CD4-positive, alpha-beta memory T cell (primary cell): ENCODE results near the gene HEATR1. TPM values are rescaled to one million over a fixed set of nuclear protein-coding genes. Genes with fewer than 3 reads are reported as not detected.
"Not testable (repeated sequence)": the region's sequence is repeated elsewhere in the genome, so short reads cannot be mapped to it uniquely, and the experiment has no call there.

Source experiments
- CTCF ChIA-PET: fragments of 350-600 bp; sonication (Branson Sonifier 250); formaldehyde crosslinking; loops from one replicate; lab custom pipeline; 2021; ENCODE audit warnings: inconsistent platforms; ENCODE audit not compliant: partially characterized antibody; lab: Charles Lee
- POLR2A ChIA-PET: fragments of 350-600 bp; sonication (Branson Sonifier 250); formaldehyde crosslinking; loops from one replicate; lab custom pipeline; 2021; ENCODE audit not compliant: partially characterized antibody; lab: Charles Lee
- DNase-seq, 5 donors: peaks; one replicate each; pipeline versions ENCODE4 v3.0.0 to v3.0.0-alpha.2; 2020 to 2022; ENCODE audit warnings: mixed read lengths in 1 of 5
- H3K27ac ChIP-seq: one replicate; pipeline ENCODE4 v1.7.0; 2013; ENCODE audit warnings: low read depth, low read length
- H3K27me3 ChIP-seq: 2 replicates; pipeline ENCODE4 v1.7.0; 2013; ENCODE audit warnings: mild to moderate bottlenecking, low read length, moderate library complexity; ENCODE audit not compliant: insufficient read depth
- H3K36me3 ChIP-seq: 2 replicates; pipeline ENCODE4 v1.7.0; 2013; ENCODE audit warnings: mild to moderate bottlenecking, low read length, moderate library complexity; ENCODE audit not compliant: insufficient read depth
- H3K4me1 ChIP-seq: 2 replicates; pipeline ENCODE4 v1.7.0; 2013; ENCODE audit warnings: mild to moderate bottlenecking, low read length, moderate library complexity; ENCODE audit not compliant: insufficient read depth
- H3K4me3 ChIP-seq, 2 donors: one replicate each; pipeline ENCODE4 v1.7.0; 2013; ENCODE audit warnings: low read length in 2 of 2, mild to moderate bottlenecking in 1 of 2
- H3K9me3 ChIP-seq, 2 donors: one replicate each; pipeline ENCODE4 v1.7.0; 2013; ENCODE audit warnings: low read length in 2 of 2, control low read depth in 1 of 2; ENCODE audit not compliant: control insufficient read depth in 1 of 2
- H3K27ac Mint-ChIP-seq, 7 donors: one replicate each; pipeline ENCODE4 v1.8.0; 2020 to 2021; ENCODE audit warnings: mixed read lengths in 7 of 7, mild to moderate bottlenecking in 6 of 7, inconsistent platforms in 3 of 7, moderate library complexity in 3 of 7
- H3K27me3 Mint-ChIP-seq, 2 donors: one replicate each; pipeline ENCODE4 v1.8.0; 2020 to 2021; ENCODE audit warnings: mixed read lengths in 2 of 2
- H3K36me3 Mint-ChIP-seq, 2 donors: one replicate each; pipeline ENCODE4 v1.8.0; 2020 to 2021; ENCODE audit warnings: mixed read lengths in 2 of 2, inconsistent platforms in 1 of 2, mild to moderate bottlenecking in 1 of 2
- H3K4me1 Mint-ChIP-seq, 4 donors: one replicate each; pipeline ENCODE4 v1.8.0; 2020 to 2021; ENCODE audit warnings: mixed read lengths in 4 of 4, mild to moderate bottlenecking in 1 of 4
- H3K4me3 Mint-ChIP-seq, 8 donors: one replicate each; pipeline ENCODE4 v1.8.0; 2020 to 2021; ENCODE audit warnings: mixed read lengths in 8 of 8, mild to moderate bottlenecking in 7 of 8, moderate library complexity in 6 of 8, inconsistent platforms in 3 of 8
- H3K9me3 Mint-ChIP-seq, 8 donors: one replicate each; pipeline ENCODE4 v1.8.0; 2020 to 2021; ENCODE audit warnings: mixed read lengths in 8 of 8, mild to moderate bottlenecking in 5 of 8, inconsistent platforms in 3 of 8, moderate library complexity in 1 of 8
- intact Hi-C: fragments of 100-400 bp; cut with micrococcal nuclease; formaldehyde crosslinking; loops from one replicate; pipeline ENCODE4 v1.15.1; 2023
- polyA plus RNA-seq, 2 donors: library from polyadenylated mRNA; unstranded; fragments of 300-500 nt; fragmentation: Illumina TruSeq; gene quantifications; one replicate each; pipeline ENCODE4 v1.2.3, GENCODE V29; 2021
- total RNA-seq, 2 experiments: library from RNA; stranded (reverse); gene quantifications; one replicate each; pipeline ENCODE4 v1.2.3, GENCODE V29; 2021

Gene HEATR1
- total and polyA plus RNA-seq, 4 experiments from 2014 or later = 7.4 to 57.5 (median 32.3) TPM

GRCh38 chr1:236612349-236612748 is 8.0 kb upstream of the HEATR1 start:
- intact Hi-C loops = no loop called here
- DNase-seq = no peak
- peaks cover 33 to 36% of the 10 kb centered on the region in 2 donors for H3K27me3 Mint-ChIP-seq
- peaks cover 4% of the 10 kb centered on the region for H3K27me3 ChIP-seq
- peaks cover 0 to 13% (median 4%) of the 10 kb centered on the region in 8 donors for H3K9me3 Mint-ChIP-seq
- H3K27ac Mint-ChIP-seq = no peak overlapping the region
- H3K36me3 ChIP-seq = no peaks in the 10 kb centered on the region
- no peak overlapping the region for H3K4me3 Mint-ChIP-seq
- no peaks in the 10 kb centered on the region for H3K9me3 ChIP-seq
- H3K4me3 ChIP-seq = no peak overlapping the region
- POLR2A ChIA-PET = no interaction called here
- H3K27ac ChIP-seq = no peak overlapping the region
- no peaks in the 10 kb centered on the region for H3K4me1 Mint-ChIP-seq
- no peaks in the 10 kb centered on the region for H3K4me1 ChIP-seq
- CTCF ChIA-PET = no interaction called here
- H3K36me3 Mint-ChIP-seq = no peaks in the 10 kb centered on the region

- no peaks in the 10 kb centered on the region for H3K9me3 ChIP-seq
- CTCF ChIA-PET = interaction anchor here (0.8 kb wide), 1 partner anchor 203 kb away, joined by 3 read pairs; no protein-coding TSS in a partner anchor
- Mint-ChIP-seq H3K4me1 (peaks cover 1 to 14% (median 6%) of the 10 kb centered on the region in 4 donors), H3K27ac (no peak overlapping the region), H3K9me3 (peaks cover 0 to 13% (median 4%) of the 10 kb centered on the region in 8 donors), H3K27me3 (peaks cover 19 to 22% of the 10 kb centered on the region in 2 donors), H3K4me3 (no peak overlapping the region), H3K36me3 (peaks cover 0 to 7% of the 10 kb centered on the region in 2 donors)
- POLR2A ChIA-PET = no interaction called here
- no peak overlapping the region for H3K27ac ChIP-seq
- no peaks in the 10 kb centered on the region for H3K36me3 ChIP-seq
- H3K27me3 ChIP-seq = peaks cover 4% of the 10 kb centered on the region
- DNase-seq = no peak
- H3K4me1 ChIP-seq = peaks cover 4% of the 10 kb centered on the region
- no peak overlapping the region for H3K4me3 ChIP-seq
- intact Hi-C loops = loop anchor here (10.0 kb wide), 2 partner anchors 194 to 956 kb away; no protein-coding TSS in a partner anchor
Measured at GRCh38 chr1:236608930-236609726, 4.8 kb upstream of the HEATR1 start.

GRCh38 chr1:236607597-236607996 is 3.3 kb upstream of the HEATR1 start:
- H3K4me3 ChIP-seq, H3K36me3 ChIP-seq, H3K27ac ChIP-seq, CTCF ChIA-PET, H3K27ac Mint-ChIP-seq, H3K4me3 Mint-ChIP-seq, DNase-seq, POLR2A ChIA-PET, H3K9me3 ChIP-seq, H3K27me3 ChIP-seq: not testable (repeated sequence)
- H3K4me1 ChIP-seq = peaks cover 15% of the 10 kb centered on the region
- Mint-ChIP-seq H3K27me3 (peaks cover 19 to 22% of the 10 kb centered on the region in 2 donors), H3K9me3 (peaks cover 0 to 11% (median 3%) of the 10 kb centered on the region in 8 donors), H3K4me1 (peaks cover 8 to 29% (median 17%) of the 10 kb centered on the region in 4 donors), H3K36me3 (peaks cover 0 to 18% of the 10 kb centered on the region in 2 donors)
- intact Hi-C loops = loop anchor here (10.0 kb wide), 2 partner anchors 193 to 957 kb away; no protein-coding TSS in a partner anchor

GRCh38 chr1:236604905-236605806 is 840 bp upstream of the HEATR1 start:
- Histone ChIP-seq H3K4me1 (peaks cover 15% of the 10 kb centered on the region), H3K27ac (peak overlapping the region; percentile 65), H3K9me3 (no peaks in the 10 kb centered on the region), H3K36me3 (peaks cover 4% of the 10 kb centered on the region), H3K4me3 (peak overlapping the region; percentile 86 to 99), H3K27me3 (peaks cover 4% of the 10 kb centered on the region)
- intact Hi-C loops = loop anchor here (1.0 to 10.0 kb wide), 8 partner anchors 80 to 1101 kb away; partner anchors contain the start of genes ACTN2 and B3GALNT2
- Mint-ChIP-seq H3K27me3 (peaks cover 10 to 11% of the 10 kb centered on the region in 2 donors), H3K4me3 (peak overlapping the region; percentile 90 to 99 (median 98)), H3K27ac (peak overlapping the region; percentile 92 to 98 (median 96)), H3K9me3 (peaks cover 0 to 4% (median 0%) of the 10 kb centered on the region in 8 donors), H3K4me1 (peaks cover 11 to 43% (median 23%) of the 10 kb centered on the region in 4 donors), H3K36me3 (peaks cover 0 to 25% of the 10 kb centered on the region in 2 donors)
- ChIA-PET CTCF (interaction anchor here (1.1 to 2.0 kb wide), 3 partner anchors 19 to 71 kb away, joined by 3 to 5 read pairs (median 3); no protein-coding TSS in a partner anchor), POLR2A (interaction anchor here (0.8 to 1.3 kb wide), 7 partner anchors 11 to 191 kb away, joined by 3 to 8 read pairs (median 5); partner anchors contain the start of gene MTR)
- no peak for DNase-seq

GRCh38 chr1:236602171-236602570 is 2.1 kb downstream of the HEATR1 start:
- H3K27ac Mint-ChIP-seq = peak overlapping the region in 2 of 7 donors; percentile 43 to 78
- Histone ChIP-seq H3K36me3 (peaks cover 12% of the 10 kb centered on the region), H3K27me3 (no peaks in the 10 kb centered on the region), H3K27ac (no peak overlapping the region), H3K4me1 (peaks cover 15% of the 10 kb centered on the region), H3K4me3 (no peak overlapping the region), H3K9me3 (no peaks in the 10 kb centered on the region)
- no peaks in the 10 kb centered on the region for H3K9me3 Mint-ChIP-seq
- H3K36me3 Mint-ChIP-seq = peaks cover 19 to 48% of the 10 kb centered on the region in 2 donors
- H3K27me3 Mint-ChIP-seq = no peaks in the 10 kb centered on the region
- H3K4me1 Mint-ChIP-seq = peaks cover 18 to 43% (median 30%) of the 10 kb centered on the region in 4 donors
- intact Hi-C loops = loop anchor here (5.0 to 10.0 kb wide), 3 partner anchors 187 to 963 kb away; no protein-coding TSS in a partner anchor
- ChIA-PET CTCF (no interaction called here), POLR2A (interaction anchor here (0.7 kb wide), 1 partner anchor 56 kb away, joined by 5 read pairs; no protein-coding TSS in a partner anchor)
- no peak for DNase-seq
- H3K4me3 Mint-ChIP-seq = peak overlapping the region in 1 of 8 donors; percentile 11

- H3K27ac Mint-ChIP-seq = peak overlapping the region in 1 of 7 donors; percentile 8
- ChIA-PET POLR2A (no interaction called here), CTCF (no interaction called here)
- Histone ChIP-seq H3K27me3 (no peaks in the 10 kb centered on the region), H3K4me1 (no peaks in the 10 kb centered on the region), H3K4me3 (no peak overlapping the region), H3K9me3 (no peaks in the 10 kb centered on the region), H3K27ac (no peak overlapping the region), H3K36me3 (peaks cover 59% of the 10 kb centered on the region)
- no peaks in the 10 kb centered on the region for H3K9me3 Mint-ChIP-seq
- no peak overlapping the region for H3K4me3 Mint-ChIP-seq
- intact Hi-C loops = no loop called here
- no peaks in the 10 kb centered on the region for H3K27me3 Mint-ChIP-seq
- peaks cover 48 to 77% of the 10 kb centered on the region in 2 donors for H3K36me3 Mint-ChIP-seq
- DNase-seq = no peak
- peaks cover 0 to 1% (median 0%) of the 10 kb centered on the region in 4 donors for H3K4me1 Mint-ChIP-seq
Measured at GRCh38 chr1:236590553-236591150, 13.7 kb downstream of the HEATR1 start.
